Measurements from ENCODE around the gene MAST4.

- TF ChIP-seq EZH2 (IDR thresholded peaks at IDR 0.05; ENCODE audit: insufficient read depth, poor library complexity, severe bottlenecking) (no peak), EZH2phosphoT487 (IDR thresholded peaks at IDR 0.05; ENCODE audit: insufficient read depth, low read depth) (no peak)
Observed at GRCh38 chr5:67161767-67162166, 565.6 kb downstream of the MAST4 start.
